Measurements from ENCODE around the gene PTPRZ1. TPM values are rescaled to one million over a fixed set of nuclear protein-coding genes. Genes with fewer than 3 reads are reported as not detected.

Gene PTPRZ1
- total and polyA plus RNA-seq, 10 of the 15 experiments (the other 5 are each of a cell fraction or from before 2014, with no cell fraction given) = 0.05 to 0.21 (median 0.11) TPM; not detected in 7

DNA sequence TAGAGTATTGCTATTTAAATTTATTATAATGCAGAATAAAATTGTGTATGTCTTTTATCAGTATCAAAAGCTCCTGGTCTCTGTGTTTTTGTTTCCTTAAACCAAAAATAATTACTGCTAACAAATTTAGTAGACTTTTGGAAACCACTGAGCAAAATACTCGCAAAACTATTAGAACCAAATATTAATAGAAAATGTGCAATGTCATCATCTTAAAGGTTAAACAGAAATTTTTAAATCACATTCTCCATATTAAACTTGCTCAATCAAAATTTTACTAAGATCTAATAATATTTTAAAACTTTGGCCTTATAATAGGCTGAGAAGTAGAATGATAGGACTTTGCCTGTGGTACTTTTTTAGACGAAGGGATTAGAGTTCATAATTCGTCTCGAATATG is 222.7 kb downstream of the PTPRZ1 start (continued):
- TF ChIP-seq, protein P1, sequence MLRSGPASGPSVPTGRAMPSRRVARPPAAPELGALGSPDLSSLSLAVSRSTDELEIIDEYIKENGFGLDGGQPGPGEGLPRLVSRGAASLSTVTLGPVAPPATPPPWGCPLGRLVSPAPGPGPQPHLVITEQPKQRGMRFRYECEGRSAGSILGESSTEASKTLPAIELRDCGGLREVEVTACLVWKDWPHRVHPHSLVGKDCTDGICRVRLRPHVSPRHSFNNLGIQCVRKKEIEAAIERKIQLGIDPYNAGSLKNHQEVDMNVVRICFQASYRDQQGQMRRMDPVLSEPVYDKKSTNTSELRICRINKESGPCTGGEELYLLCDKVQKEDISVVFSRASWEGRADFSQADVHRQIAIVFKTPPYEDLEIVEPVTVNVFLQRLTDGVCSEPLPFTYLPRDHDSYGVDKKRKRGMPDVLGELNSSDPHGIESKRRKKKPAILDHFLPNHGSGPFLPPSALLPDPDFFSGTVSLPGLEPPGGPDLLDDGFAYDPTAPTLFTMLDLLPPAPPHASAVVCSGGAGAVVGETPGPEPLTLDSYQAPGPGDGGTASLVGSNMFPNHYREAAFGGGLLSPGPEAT (IDR thresholded peaks at IDR 0.05; ENCODE audit: low read depth) = no peak
- TF ChIP-seq IKZF1 (conservative IDR thresholded peaks at IDR 0.05) = no peak

DNA sequence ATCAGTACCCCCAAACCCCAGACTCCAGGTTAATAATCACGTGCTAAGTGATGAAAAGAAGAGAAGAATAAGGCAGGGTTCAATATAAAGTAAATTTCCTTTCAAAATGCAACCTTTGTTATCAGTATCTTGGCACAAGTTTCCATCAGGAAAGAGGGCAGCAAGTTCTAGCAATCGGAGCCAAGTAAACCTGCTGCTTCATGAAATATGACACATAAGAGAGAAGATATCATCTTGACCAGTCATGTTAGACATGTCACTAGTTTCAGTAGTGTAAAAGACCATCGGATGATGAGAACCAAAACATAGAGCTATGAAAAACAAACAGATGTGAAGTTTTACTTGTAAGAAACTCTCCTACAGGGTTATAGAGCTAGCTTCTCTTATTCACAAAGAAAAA is 227.1 kb downstream of the PTPRZ1 start:
- ChIA-PET POLR2A (no interaction called here), CTCF (no interaction called here), SMC1A (ENCODE audit: uncharacterized antibody, unreplicated experiment) (no interaction called here), RAD21 (ENCODE audit: unreplicated experiment) (no interaction called here)
- in situ Hi-C loops (cut with MboI) (no loop called here), intact Hi-C loops (cut with micrococcal nuclease; ENCODE audit: unreplicated experiment) (no loop called here)
- Histone ChIP-seq H3K79me2 (ENCODE audit: control insufficient read depth, insufficient read depth, low read length) (no peaks in the 10 kb centered on the region), H3K27ac (ENCODE audit: control insufficient read depth, insufficient read depth) (no peak overlapping the region), H3K9me3 (replicated peaks; ENCODE audit: control insufficient read depth, insufficient read depth, low read length) (no peaks in the 10 kb centered on the region; the same call in 2 of the 3 replicates), H3K4me2 (ENCODE audit: control insufficient read depth, insufficient read depth) (no peak overlapping the region), H3K9ac (ENCODE audit: control insufficient read depth, insufficient read depth, low read length) (no peak overlapping the region), H3K4me1 (ENCODE audit: control insufficient read depth, insufficient read depth, low read length) (no peaks in the 10 kb centered on the region), H2AFZ (ENCODE audit: control insufficient read depth, low read depth, low read length) (no peak overlapping the region), H3K27me3 (replicated peaks in 1 of 2; ENCODE audit: control insufficient read depth in 2 of 2, insufficient read depth in 2 of 2, low read length in 1 of 2) (no peaks in the 10 kb centered on the region), H3K36me3 (ENCODE audit: control insufficient read depth in 2 of 2, insufficient read depth in 2 of 2, low read length in 1 of 2) (no peaks in the 10 kb centered on the region), H4K20me1 (ENCODE audit: control insufficient read depth, insufficient read depth) (no peaks in the 10 kb centered on the region), H3K4me3 (no peak overlapping the region)
- no peak for ATAC-seq
- TF ChIP-seq, protein P2, sequence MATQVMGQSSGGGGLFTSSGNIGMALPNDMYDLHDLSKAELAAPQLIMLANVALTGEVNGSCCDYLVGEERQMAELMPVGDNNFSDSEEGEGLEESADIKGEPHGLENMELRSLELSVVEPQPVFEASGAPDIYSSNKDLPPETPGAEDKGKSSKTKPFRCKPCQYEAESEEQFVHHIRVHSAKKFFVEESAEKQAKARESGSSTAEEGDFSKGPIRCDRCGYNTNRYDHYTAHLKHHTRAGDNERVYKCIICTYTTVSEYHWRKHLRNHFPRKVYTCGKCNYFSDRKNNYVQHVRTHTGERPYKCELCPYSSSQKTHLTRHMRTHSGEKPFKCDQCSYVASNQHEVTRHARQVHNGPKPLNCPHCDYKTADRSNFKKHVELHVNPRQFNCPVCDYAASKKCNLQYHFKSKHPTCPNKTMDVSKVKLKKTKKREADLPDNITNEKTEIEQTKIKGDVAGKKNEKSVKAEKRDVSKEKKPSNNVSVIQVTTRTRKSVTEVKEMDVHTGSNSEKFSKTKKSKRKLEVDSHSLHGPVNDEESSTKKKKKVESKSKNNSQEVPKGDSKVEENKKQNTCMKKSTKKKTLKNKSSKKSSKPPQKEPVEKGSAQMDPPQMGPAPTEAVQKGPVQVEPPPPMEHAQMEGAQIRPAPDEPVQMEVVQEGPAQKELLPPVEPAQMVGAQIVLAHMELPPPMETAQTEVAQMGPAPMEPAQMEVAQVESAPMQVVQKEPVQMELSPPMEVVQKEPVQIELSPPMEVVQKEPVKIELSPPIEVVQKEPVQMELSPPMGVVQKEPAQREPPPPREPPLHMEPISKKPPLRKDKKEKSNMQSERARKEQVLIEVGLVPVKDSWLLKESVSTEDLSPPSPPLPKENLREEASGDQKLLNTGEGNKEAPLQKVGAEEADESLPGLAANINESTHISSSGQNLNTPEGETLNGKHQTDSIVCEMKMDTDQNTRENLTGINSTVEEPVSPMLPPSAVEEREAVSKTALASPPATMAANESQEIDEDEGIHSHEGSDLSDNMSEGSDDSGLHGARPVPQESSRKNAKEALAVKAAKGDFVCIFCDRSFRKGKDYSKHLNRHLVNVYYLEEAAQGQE (IDR thresholded peaks at IDR 0.05; ENCODE audit: low read depth, low read length) = no peak
- TF ChIP-seq CHD2 (IDR thresholded peaks at IDR 0.05; ENCODE audit: borderline replicate concordance, low read depth, low read length) (no peak), NR2C1 (IDR thresholded peaks at IDR 0.05) (no peak), CREM (IDR thresholded peaks at IDR 0.05; ENCODE audit: low read depth) (no peak), IRF4 (IDR thresholded peaks at IDR 0.05; ENCODE audit: low read depth, low read length) (no peak)
- no TSS peak for BruUV-seq (replicated peaks)
- DNase-seq (ENCODE audit: low read depth, low spot score) = no peak
- 59% methylated on average over 3 of the region's 3 CpGs for WGBS (ENCODE audit: insufficient coverage, insufficient replicate concordance, low lambda C conversion rate, missing lambda C conversion rate)
- no peak for FAIRE-seq

Measured in GM12878 (cell line).